AG10803 (cell line): ENCODE data around the gene SH2B2.

ENCODE experiments used
- DNase-seq: peaks from one replicate; pipeline ENCODE4 v3.0.0; 2010; ENCODE audit warnings: low read depth
- H3K4me3 ChIP-seq: 2 replicates; pipeline ENCODE4 v1.5.1; 2011; ENCODE audit warnings: mild to moderate bottlenecking, low read length, control low read depth
- CTCF ChIP-seq: conservative IDR thresholded peaks from 2 replicates; pipeline ENCODE4 v1.5.1; 2011; ENCODE audit warnings: mild to moderate bottlenecking, low read length, control low read depth, inconsistent platforms

The SH2B2 gene

DNA sequence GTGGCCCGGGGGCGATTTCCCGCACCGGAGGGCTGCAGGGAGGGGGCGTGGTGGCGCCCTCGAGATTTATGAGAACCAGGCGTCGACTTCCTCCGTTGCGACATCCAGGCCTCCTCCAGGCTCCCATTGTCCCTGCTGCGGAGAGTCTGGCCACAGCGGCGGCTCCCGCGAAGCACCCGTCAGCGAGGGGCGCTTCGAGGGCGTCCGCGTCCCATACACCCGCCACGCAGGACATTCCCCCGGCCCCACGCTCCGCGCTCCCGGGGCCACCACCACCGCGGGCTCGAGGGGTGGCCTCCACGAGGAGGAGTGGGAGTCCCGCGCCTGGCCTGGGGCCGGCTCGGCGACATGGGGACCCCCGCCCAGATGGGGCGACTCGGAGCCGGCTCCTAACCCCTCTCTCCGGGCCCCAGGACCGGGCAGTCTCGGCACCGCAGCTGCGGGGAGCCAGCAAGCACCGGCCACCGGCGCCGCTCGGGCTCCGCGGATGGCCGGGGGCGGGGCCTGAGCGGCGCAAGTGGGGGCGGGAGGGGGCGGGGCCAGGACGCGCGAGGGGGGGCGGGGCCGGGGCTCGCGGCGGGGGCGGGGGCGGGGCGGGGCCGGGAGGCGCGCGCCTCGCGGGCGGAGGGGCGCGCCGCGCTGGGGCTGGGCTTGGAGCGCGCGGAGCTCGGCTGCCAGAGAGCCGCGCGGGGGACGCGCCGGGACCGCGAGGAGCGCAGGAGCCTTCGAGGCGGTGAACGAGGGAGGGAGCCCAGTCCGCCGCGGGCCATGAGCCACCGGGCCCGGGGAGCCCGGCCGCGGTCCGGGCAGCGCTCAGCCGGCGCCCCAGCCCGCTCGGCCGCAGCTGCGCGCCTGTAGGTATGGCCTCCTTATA is at the start of gene SH2B2:
Gene SH2B2, plus strand, starts transcription at position 632 of the 874 bp plus-strand sequence. CDS start 13,683 bp downstream, outside the sequence.
- TF ChIP-seq CTCF = no peak
- DNase-seq = peak; percentile 53
- peak within 1 kb of the TSS; percentile 69 for H3K4me3 ChIP-seq

- H3K4me3 ChIP-seq = no peak overlapping the region
- no peak for DNase-seq
- TF ChIP-seq CTCF = no peak
Observed at GRCh38 chr7:102239206-102239820, 47.4 kb upstream of the SH2B2 start.

DNA sequence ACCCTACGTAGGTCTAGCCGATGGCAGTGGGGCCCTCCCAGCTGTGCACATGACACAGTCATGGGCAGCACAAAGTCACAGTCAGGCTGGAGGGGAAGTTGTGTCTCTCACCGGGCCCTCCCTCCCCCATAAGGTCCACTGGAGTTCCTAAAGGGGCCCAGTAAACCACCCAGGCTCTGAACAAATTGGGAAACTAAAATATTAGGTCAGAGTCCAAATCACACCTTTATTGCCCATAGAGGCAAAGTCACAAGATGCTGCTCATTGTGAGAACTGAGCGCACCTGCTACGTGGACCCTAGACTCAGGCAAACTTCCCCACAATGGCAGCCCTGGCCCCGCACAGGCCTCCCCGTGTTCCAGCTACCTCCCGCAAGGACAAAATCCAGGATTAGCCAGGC is 45.2 kb upstream of the SH2B2 start:
- TF ChIP-seq CTCF = no peak
- no peak for DNase-seq
- H3K4me3 ChIP-seq = no peak overlapping the region

DNA sequence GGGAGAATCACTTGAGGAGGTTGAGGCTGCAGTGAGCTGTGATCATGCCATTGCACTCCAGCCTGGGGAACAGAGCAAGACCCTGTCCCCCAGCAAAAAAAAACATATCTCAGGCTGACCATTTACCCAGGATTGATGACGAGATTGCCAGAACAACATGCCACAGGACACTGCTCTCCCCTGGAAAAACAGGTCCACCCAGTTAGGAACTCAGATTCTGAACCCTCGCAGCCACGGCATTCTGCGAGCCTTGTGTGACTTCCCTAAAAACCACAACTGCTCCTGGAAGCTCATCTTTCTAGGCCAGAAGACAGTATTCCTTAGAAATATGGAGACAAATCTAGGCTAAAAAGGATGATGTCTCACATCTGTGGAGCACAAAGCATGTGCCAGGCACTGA is 42.1 kb upstream of the SH2B2 start:
- no peak for TF ChIP-seq CTCF
- H3K4me3 ChIP-seq = no peak overlapping the region
- no peak for DNase-seq

DNA sequence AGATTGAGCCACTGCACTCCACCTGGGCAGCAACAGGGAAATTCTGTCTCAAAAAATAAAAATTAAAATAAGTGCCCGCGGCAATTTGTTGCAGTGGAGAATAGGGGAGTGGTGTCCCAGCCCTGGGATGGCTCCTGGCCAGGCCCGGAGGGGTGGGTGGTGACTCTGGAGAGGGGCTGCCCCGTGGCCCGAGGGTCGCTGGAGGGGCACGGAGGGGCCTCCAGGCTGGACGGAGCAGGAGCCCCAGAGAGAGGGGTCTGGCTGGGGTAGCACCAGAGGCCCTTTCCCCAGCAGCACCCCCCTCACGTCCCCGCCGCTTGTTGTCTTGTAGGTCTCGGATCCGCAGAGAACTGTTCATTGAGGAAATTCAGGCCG is 38.6 kb upstream of the SH2B2 start:
- no peak for TF ChIP-seq CTCF
- DNase-seq = no peak
- no peak overlapping the region for H3K4me3 ChIP-seq

DNA sequence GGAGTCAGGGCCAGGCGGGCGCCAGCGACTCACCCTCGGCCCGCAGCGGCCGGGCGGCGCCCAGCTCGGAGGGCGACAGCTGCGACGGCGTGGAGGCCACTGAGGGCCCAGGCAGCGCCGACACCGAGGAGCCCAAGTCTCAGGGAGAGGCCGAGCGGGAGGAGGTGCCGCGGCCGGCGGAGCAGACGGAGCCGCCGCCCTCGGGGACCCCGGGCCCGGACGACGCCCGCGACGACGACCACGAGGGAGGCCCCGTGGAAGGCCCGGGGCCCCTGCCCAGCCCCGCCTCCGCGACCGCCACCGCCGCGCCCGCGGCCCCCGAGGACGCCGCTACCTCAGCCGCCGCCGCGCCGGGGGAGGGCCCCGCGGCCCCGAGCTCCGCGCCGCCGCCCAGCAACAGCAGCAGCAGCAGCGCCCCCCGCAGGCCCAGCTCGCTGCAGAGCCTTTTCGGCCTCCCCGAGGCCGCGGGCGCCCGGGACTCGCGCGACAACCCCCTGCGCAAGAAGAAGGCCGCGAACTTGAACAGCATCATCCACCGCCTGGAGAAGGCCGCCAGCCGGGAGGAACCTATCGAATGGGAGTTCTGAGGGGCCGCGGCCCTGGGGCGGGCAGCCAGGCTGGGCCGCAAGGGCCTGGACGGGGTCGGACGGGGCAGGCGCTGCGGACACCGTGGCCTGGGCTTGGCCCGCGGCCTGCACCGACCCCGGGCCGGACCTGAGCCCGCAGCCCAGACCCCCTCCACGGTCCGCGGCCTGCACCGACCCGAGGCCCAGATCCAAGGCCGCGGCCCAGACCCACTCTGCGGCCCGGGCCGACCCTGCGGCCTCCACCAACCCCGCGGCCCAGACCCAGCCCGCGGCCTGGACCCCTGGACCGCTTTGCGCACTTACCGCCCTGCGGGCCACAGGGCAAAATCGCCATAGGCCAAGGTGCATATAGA is 37.9 kb upstream of the SH2B2 start:
- TF ChIP-seq CTCF = no peak
- DNase-seq = no peak
- H3K4me3 ChIP-seq = no peak overlapping the region
